ENCODE data around the gene KRTAP10-3. TPM values are rescaled to one million over a fixed set of nuclear protein-coding genes. Genes with fewer than 3 reads are reported as not detected.

The KRTAP10-3 gene
- polyA plus RNA-seq, 2 of the 4 experiments (the other 2 are of a cell fraction) = not detected

GRCh38 chr21:44596068-44596725 lies 37.6 kb upstream of the KRTAP10-3 start:
- no peak for DNase-seq (ENCODE audit: low read depth in 1 of 2, low spot score in 1 of 2)
- no peak for FAIRE-seq
- TF ChIP-seq HOXB13 (CRISPR knock-in tag; IDR thresholded peaks at IDR 0.05; ENCODE audit: low read depth) (no peak), CEBPB (IDR thresholded peaks at IDR 0.05) (no peak), MAZ (IDR thresholded peaks at IDR 0.05; ENCODE audit: borderline replicate concordance, low read depth, low read length) (no peak), NR3C1 (IDR thresholded peaks at IDR 0.05) (no peak), ZSCAN20 (CRISPR knock-in tag; IDR thresholded peaks at IDR 0.05) (no peak), POLR2A (IDR thresholded peaks at IDR 0.05; ENCODE audit: low read length) (no peak), TFCP2L1 (CRISPR knock-in tag; IDR thresholded peaks at IDR 0.05) (no peak), HDAC2 (IDR thresholded peaks at IDR 0.05) (no peak), MAX (IDR thresholded peaks at IDR 0.05) (no peak), MYC (IDR thresholded peaks at IDR 0.05; ENCODE audit: borderline replicate concordance, low read length) (no peak)
- TF ChIP-seq, protein P1, sequence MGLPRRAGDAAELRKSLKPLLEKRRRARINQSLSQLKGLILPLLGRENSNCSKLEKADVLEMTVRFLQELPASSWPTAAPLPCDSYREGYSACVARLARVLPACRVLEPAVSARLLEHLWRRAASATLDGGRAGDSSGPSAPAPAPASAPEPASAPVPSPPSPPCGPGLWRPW (IDR thresholded peaks at IDR 0.05) = no peak
- TF ChIP-seq, protein P2, sequence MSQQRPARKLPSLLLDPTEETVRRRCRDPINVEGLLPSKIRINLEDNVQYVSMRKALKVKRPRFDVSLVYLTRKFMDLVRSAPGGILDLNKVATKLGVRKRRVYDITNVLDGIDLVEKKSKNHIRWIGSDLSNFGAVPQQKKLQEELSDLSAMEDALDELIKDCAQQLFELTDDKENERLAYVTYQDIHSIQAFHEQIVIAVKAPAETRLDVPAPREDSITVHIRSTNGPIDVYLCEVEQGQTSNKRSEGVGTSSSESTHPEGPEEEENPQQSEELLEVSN (IDR thresholded peaks at IDR 0.05; ENCODE audit: borderline replicate concordance, low read depth) = no peak

DNA sequence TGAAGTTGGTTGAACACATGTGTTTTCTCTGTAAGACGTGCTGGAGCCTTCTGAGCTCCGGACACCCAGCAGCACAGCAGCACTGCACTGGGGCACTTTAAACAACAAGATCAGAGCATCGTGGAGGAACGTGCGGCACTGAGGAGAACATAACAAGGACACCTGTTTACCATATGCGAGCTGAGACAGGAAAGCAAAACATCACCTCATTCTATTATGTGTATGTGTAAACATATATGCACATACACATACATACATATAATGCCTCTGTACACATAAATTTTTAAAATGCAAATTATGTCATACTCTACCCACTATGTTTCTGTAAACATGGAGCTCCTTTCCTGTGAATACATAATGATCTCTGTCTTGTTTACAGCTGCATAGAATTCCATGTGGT lies 36.9 kb upstream of the KRTAP10-3 start:
- no peaks in the 10 kb centered on the region for H3K9me3 ChIP-seq
- H3K4me3 ChIP-seq = no peak overlapping the region
- FAIRE-seq = no peak
- no peak overlapping the region for H3K27ac ChIP-seq
- no peak for DNase-seq (ENCODE audit: low read depth in 1 of 2, low spot score in 1 of 2)
- ATAC-seq = no peak
- H3K4me1 ChIP-seq = no peaks in the 10 kb centered on the region
- TF ChIP-seq PHF8 (IDR thresholded peaks at IDR 0.05; ENCODE audit: borderline replicate concordance, low read depth) (no peak), MAX (IDR thresholded peaks at IDR 0.05) (no peak), CEBPB (IDR thresholded peaks at IDR 0.05) (no peak), HOXA7 (CRISPR knock-in tag; IDR thresholded peaks at IDR 0.05) (no peak), MAFK (IDR thresholded peaks at IDR 0.05; ENCODE audit: partially characterized antibody) (no peak), RFX5 (IDR thresholded peaks at IDR 0.05) (no peak), CHD2 (IDR thresholded peaks at IDR 0.05; ENCODE audit: low read length, partially characterized antibody) (no peak), FOSB (CRISPR knock-in tag; IDR thresholded peaks at IDR 0.05) (no peak), CBX2 (IDR thresholded peaks at IDR 0.05; ENCODE audit: borderline replicate concordance, low read depth) (no peak), HDAC2 (IDR thresholded peaks at IDR 0.05) (no peak), CTCF (IDR thresholded peaks at IDR 0.05) (no peak), ATOH8 (CRISPR knock-in tag; IDR thresholded peaks at IDR 0.05; ENCODE audit: low read depth) (no peak), TFCP2L1 (CRISPR knock-in tag; IDR thresholded peaks at IDR 0.05) (no peak), GATA3 (IDR thresholded peaks at IDR 0.05; ENCODE audit: borderline replicate concordance) (no peak), NPAS2 (CRISPR knock-in tag; IDR thresholded peaks at IDR 0.05; ENCODE audit: borderline replicate concordance) (no peak), KDM5A (IDR thresholded peaks at IDR 0.05) (no peak)
- TF ChIP-seq, protein P1 (IDR thresholded peaks at IDR 0.05) = no peak
- TF ChIP-seq, protein P3, sequence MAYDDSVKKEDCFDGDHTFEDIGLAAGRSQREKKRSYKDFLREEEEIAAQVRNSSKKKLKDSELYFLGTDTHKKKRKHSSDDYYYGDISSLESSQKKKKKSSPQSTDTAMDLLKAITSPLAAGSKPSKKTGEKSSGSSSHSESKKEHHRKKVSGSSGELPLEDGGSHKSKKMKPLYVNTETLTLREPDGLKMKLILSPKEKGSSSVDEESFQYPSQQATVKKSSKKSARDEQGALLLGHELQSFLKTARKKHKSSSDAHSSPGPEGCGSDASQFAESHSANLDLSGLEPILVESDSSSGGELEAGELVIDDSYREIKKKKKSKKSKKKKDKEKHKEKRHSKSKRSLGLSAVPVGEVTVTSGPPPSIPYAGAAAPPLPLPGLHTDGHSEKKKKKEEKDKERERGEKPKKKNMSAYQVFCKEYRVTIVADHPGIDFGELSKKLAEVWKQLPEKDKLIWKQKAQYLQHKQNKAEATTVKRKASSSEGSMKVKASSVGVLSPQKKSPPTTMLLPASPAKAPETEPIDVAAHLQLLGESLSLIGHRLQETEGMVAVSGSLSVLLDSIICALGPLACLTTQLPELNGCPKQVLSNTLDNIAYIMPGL (CRISPR knock-in tag; IDR thresholded peaks at IDR 0.05; ENCODE audit: borderline replicate concordance) = no peak
- WGBS (ENCODE audit: missing lambda C conversion rate) = 77% methylated on average over 4 of the region's 6 CpGs
- no peak overlapping the region for H3K4me2 ChIP-seq
- POLR2A ChIA-PET = no interaction called here
- CTCF ChIA-PET = no interaction called here

More at GRCh38 chr21:44596068-44596725, 37.6 kb upstream of the KRTAP10-3 start:
- peak; percentile 19 to 37; a peak in 2 of 6 replicates for ATAC-seq
- Histone ChIP-seq H3K4me1 (no peaks in the 10 kb centered on the region), H3K27ac (no peak overlapping the region), H3K4me3 (no peak overlapping the region), H3K4me2 (no peak overlapping the region), H3K9me3 (no peaks in the 10 kb centered on the region)
- 68% methylated on average over 5 of the region's 9 CpGs for WGBS (ENCODE audit: missing lambda C conversion rate)
- ChIA-PET POLR2A (no interaction called here), CTCF (no interaction called here)

Data from A549 (cell line).